Psoas muscle (tissue), 8 donors: ENCODE results near the gene TBC1D8B. TPM values are rescaled to one million over a fixed set of nuclear protein-coding genes. Genes with fewer than 3 reads are reported as not detected.
A peak's percentile ranks its signal among the peaks of the same experiment; 100 is the strongest.

Experiments used
- ATAC-seq, 4 donors: fragments of 200-7000 bp; cut with Tn5 transposase; one replicate each; pipeline ENCODE4 v1.9.1; 2020; ENCODE audit warnings: moderate library complexity in 3 of 4, mild to moderate bottlenecking in 2 of 4
- DNase-seq, 2 donors: peaks; one replicate each; pipeline ENCODE4 v3.0.0-alpha.2; 2020
- H3K27ac ChIP-seq: fragments of 200-600 bp; one replicate; pipeline ENCODE4 v1.8.0; 2022
- H3K27me3 ChIP-seq, 3 donors: fragments of 200-600 bp in 1 of 3; one replicate each; pipeline versions ENCODE4 v1.6.1 to v1.8.0; 2013 to 2022; ENCODE audit warnings: low read length in 2 of 3, mild to moderate bottlenecking in 2 of 3, moderate library complexity in 1 of 3; ENCODE audit not compliant: insufficient read depth in 3 of 3
- H3K36me3 ChIP-seq, 2 donors: fragments of 200-600 bp in 1 of 2; one replicate each; pipeline versions ENCODE4 v1.6.1 to v1.8.0; 2013 to 2022; ENCODE audit warnings: low read depth in 1 of 2, mild to moderate bottlenecking in 1 of 2, moderate library complexity in 1 of 2; ENCODE audit not compliant: insufficient read depth in 1 of 2
- H3K4me1 ChIP-seq: fragments of 200-600 bp; one replicate; pipeline ENCODE4 v1.8.0; 2022
- H3K4me3 ChIP-seq: fragments of 200-600 bp; one replicate; pipeline ENCODE4 v1.8.0; 2022; ENCODE audit warnings: mild to moderate bottlenecking
- H3K9me3 ChIP-seq: fragments of 200-600 bp; one replicate; pipeline ENCODE4 v1.8.0; 2022
- CTCF ChIP-seq: fragments of 200-600 bp; IDR thresholded peaks from one replicate; pipeline ENCODE4 v1.8.0; 2022; ENCODE audit warnings: antibody characterized with exemption
- WGBS, 3 donors: extraction: QIAGEN DNeasy Blood & Tissue Kit; methylation state at CpG; one replicate each; pipeline versions ENCODE4 v1.1.6 to v1.1.7; 2013; 5-methylcytosine and 5-hydroxymethylcytosine counted together
- intact Hi-C, 2 donors: fragments of 100-400 bp; cut with DNase I; formaldehyde crosslinking; loops; one replicate each; pipeline versions ENCODE4 v1.11.0 to v1.14.2; 2022
- polyA plus RNA-seq, 3 donors: library from polyadenylated mRNA; stranded (reverse); fragments of 200-250 nt; gene quantifications; one replicate each; pipeline ENCODE4 v1.2.3, GENCODE V29; 2013
- total RNA-seq, 4 donors: library from RNA; stranded (reverse); fragmentation: NEBNext Ultra II Directional in 2 of 4; extraction: Animal tissue kit (Norgen Biotek cat#: 25700) in 2 of 4; gene quantifications; one replicate each; pipeline versions ENCODE4 v1.2.1 to v1.2.4, GENCODE V29; 2021 to 2023
- donor health status: healthy with polysubstance abuse.
- donor health status: DM: no; HTN: no; CAD: no; lungs with moderate emphysema.
- donor health status: Bipolar disorder and iron deficiency.
- donor health status: healthy.
- donor health status: DM: yes; HTN: yes; CAD: no.
- donor health status: DM: no; HTN: no; CAD: no.
- donor health status: DM: no; HTN: no; CAD: no.
- donor health status: DM: yes; HTN: yes; CAD: no.

The TBC1D8B gene
- total and polyA plus RNA-seq, 7 donors = 0.21 to 2.2 (median 0.99) TPM

- Histone ChIP-seq H3K36me3 (no peaks in the 10 kb centered on the region), H3K27me3 (peaks cover 0 to 53% (median 0%) of the 10 kb centered on the region in 3 donors), H3K27ac (no peak overlapping the region), H3K4me1 (no peaks in the 10 kb centered on the region), H3K4me3 (no peak overlapping the region), H3K9me3 (peaks cover 7% of the 10 kb centered on the region)
- no peak for ATAC-seq
- WGBS, 3 donors = 65 to 87% (median 82%) methylated on average over 1 of the region's 1 CpG
- intact Hi-C loops = no loop called here
- TF ChIP-seq CTCF = no peak
- no peak for DNase-seq
Observed at GRCh38 chrX:106889468-106889867, 87.0 kb downstream of the TBC1D8B start.

GRCh38 chrX:106891762-106892460 is 89.4 kb downstream of the TBC1D8B start:
- H3K4me1 ChIP-seq = no peaks in the 10 kb centered on the region
- no peak for ATAC-seq
- peaks cover 0 to 37% (median 0%) of the 10 kb centered on the region in 3 donors for H3K27me3 ChIP-seq
- no peak for TF ChIP-seq CTCF
- no peak overlapping the region for H3K4me3 ChIP-seq
- H3K9me3 ChIP-seq = peaks cover 7% of the 10 kb centered on the region
- intact Hi-C loops = no loop called here
- H3K36me3 ChIP-seq = no peaks in the 10 kb centered on the region
- no peak overlapping the region for H3K27ac ChIP-seq
- DNase-seq = no peak
- WGBS, 3 donors = 37 to 42% (median 41%) methylated on average over 7 of the region's 7 CpGs

- peak; percentile 83 for TF ChIP-seq CTCF
- Histone ChIP-seq H3K4me3 (no peak overlapping the region), H3K4me1 (no peaks in the 10 kb centered on the region), H3K27ac (no peak overlapping the region), H3K27me3 (peaks cover 0 to 26% (median 0%) of the 10 kb centered on the region in 3 donors), H3K36me3 (no peaks in the 10 kb centered on the region), H3K9me3 (no peaks in the 10 kb centered on the region)
- peak; percentile 85 to 94 (median 87) for ATAC-seq
- 17 to 21% (median 21%) methylated on average over 6 of the region's 6 CpGs for WGBS, 3 donors
- intact Hi-C loops = loop anchor here (2.0 kb wide), 2 partner anchors 58 to 60 kb away; no protein-coding TSS in a partner anchor
- peak; percentile 32 to 69 for DNase-seq
Observed at GRCh38 chrX:106894392-106894909, 92.0 kb downstream of the TBC1D8B start.

GRCh38 chrX:106894978-106895452 is 92.5 kb downstream of the TBC1D8B start:
- Histone ChIP-seq H3K27me3 (peaks cover 0 to 26% (median 0%) of the 10 kb centered on the region in 3 donors), H3K36me3 (no peaks in the 10 kb centered on the region), H3K4me1 (no peaks in the 10 kb centered on the region), H3K9me3 (no peaks in the 10 kb centered on the region), H3K4me3 (no peak overlapping the region), H3K27ac (no peak overlapping the region)
- intact Hi-C loops = loop anchor here (2.0 to 5.0 kb wide), 3 partner anchors 42 to 60 kb away; no protein-coding TSS in a partner anchor
- ATAC-seq (peak; percentile 38 to 77 (median 60)), DNase-seq (peak in 1 of 2 donors; percentile 23)
- 16 to 40% (median 39%) methylated on average over 2 to 3 of the region's 3 CpGs for WGBS, 3 donors
- TF ChIP-seq CTCF = no peak
